ENCODE measurements around the gene PKP4. TPM values are rescaled to one million over a fixed set of nuclear protein-coding genes. Genes with fewer than 3 reads are reported as not detected.
A peak's percentile ranks its signal among the peaks of the same experiment; 100 is the strongest.

Gene PKP4
- total RNA-seq, 4 donors from 2014 or later: 64.1 to 152 (median 90.2) TPM

GRCh38 chr2:158583923-158584322 lies 127.2 kb downstream of the PKP4 start:
- no peak overlapping the region for H3K27ac ChIP-seq
- H3K36me3 ChIP-seq: peaks cover 3% of the 10 kb centered on the region
- H3K9me3 ChIP-seq: no peaks in the 10 kb centered on the region
- no peaks in the 10 kb centered on the region for H3K4me1 ChIP-seq
- H3K4me3 ChIP-seq: no peak overlapping the region
- 96% methylated on average over 12 of the region's 19 CpGs for WGBS
- no peaks in the 10 kb centered on the region for H3K27me3 ChIP-seq
- peak in 1 of 2 donors; percentile 76 for DNase-seq (ENCODE audit: low spot score in 2 of 2)
- no peak for TF ChIP-seq POLR2AphosphoS5 (IDR thresholded peaks at IDR 0.05)
- no peak for TF ChIP-seq POLR2A (IDR thresholded peaks at IDR 0.05)
- no peak for TF ChIP-seq CTCF (IDR thresholded peaks at IDR 0.05)
- no peak for TF ChIP-seq EP300 (IDR thresholded peaks at IDR 0.05)

- Histone ChIP-seq H3K36me3 (peaks cover 3% of the 10 kb centered on the region), H3K27ac (no peak overlapping the region), H3K4me1 (no peaks in the 10 kb centered on the region), H3K9me3 (no peaks in the 10 kb centered on the region), H3K27me3 (no peaks in the 10 kb centered on the region), H3K4me3 (no peak overlapping the region)
- DNase-seq (ENCODE audit: low spot score in 2 of 2): no peak
- 63% methylated on average over 3 of the region's 3 CpGs for WGBS
- TF ChIP-seq CTCF (IDR thresholded peaks at IDR 0.05) (no peak), EP300 (IDR thresholded peaks at IDR 0.05) (no peak), POLR2AphosphoS5 (IDR thresholded peaks at IDR 0.05) (no peak), POLR2A (IDR thresholded peaks at IDR 0.05) (no peak)
These were observed 129.7 kb downstream of the PKP4 start for GRCh38 chr2:158586491-158586890.

- Histone ChIP-seq H3K4me1 (no peaks in the 10 kb centered on the region), H3K9me3 (no peaks in the 10 kb centered on the region), H3K4me3 (no peak overlapping the region), H3K27me3 (no peaks in the 10 kb centered on the region), H3K27ac (no peak overlapping the region), H3K36me3 (no peaks in the 10 kb centered on the region)
- DNase-seq (ENCODE audit: low spot score in 2 of 2): no peak
- WGBS: 93% methylated on average over 4 of the region's 4 CpGs
- TF ChIP-seq CTCF (IDR thresholded peaks at IDR 0.05) (no peak), POLR2AphosphoS5 (IDR thresholded peaks at IDR 0.05) (no peak), POLR2A (IDR thresholded peaks at IDR 0.05) (no peak), EP300 (IDR thresholded peaks at IDR 0.05) (no peak)
These were observed 132.6 kb downstream of the PKP4 start for GRCh38 chr2:158589303-158589702.

- 80% methylated on average over 3 of the region's 3 CpGs for WGBS
- peaks cover 16% of the 10 kb centered on the region for H3K4me1 ChIP-seq
- H3K27me3 ChIP-seq: no peaks in the 10 kb centered on the region
- TF ChIP-seq CTCF (IDR thresholded peaks at IDR 0.05): no peak
- TF ChIP-seq POLR2AphosphoS5 (IDR thresholded peaks at IDR 0.05): no peak
- no peak for TF ChIP-seq POLR2A (IDR thresholded peaks at IDR 0.05)
- no peak for TF ChIP-seq EP300 (IDR thresholded peaks at IDR 0.05)
- DNase-seq (ENCODE audit: low spot score in 2 of 2): no peak
- no peak overlapping the region for H3K4me3 ChIP-seq
- H3K36me3 ChIP-seq: no peaks in the 10 kb centered on the region
- no peak overlapping the region for H3K27ac ChIP-seq
- H3K9me3 ChIP-seq: no peaks in the 10 kb centered on the region
These were observed 142.2 kb downstream of the PKP4 start for GRCh38 chr2:158598862-158599517.

GRCh38 chr2:158599609-158600008 lies 142.9 kb downstream of the PKP4 start:
- peaks cover 16% of the 10 kb centered on the region for H3K4me1 ChIP-seq
- TF ChIP-seq POLR2AphosphoS5 (IDR thresholded peaks at IDR 0.05): no peak
- no peak for TF ChIP-seq POLR2A (IDR thresholded peaks at IDR 0.05)
- no peak for TF ChIP-seq EP300 (IDR thresholded peaks at IDR 0.05)
- TF ChIP-seq CTCF (IDR thresholded peaks at IDR 0.05): no peak
- DNase-seq (ENCODE audit: low spot score in 2 of 2): no peak
- H3K27ac ChIP-seq: no peak overlapping the region
- no peak overlapping the region for H3K4me3 ChIP-seq
- no peaks in the 10 kb centered on the region for H3K36me3 ChIP-seq
- no peaks in the 10 kb centered on the region for H3K27me3 ChIP-seq
- H3K9me3 ChIP-seq: no peaks in the 10 kb centered on the region
